ENCODE measurements around the gene CLEC20A.

CLEC20A gene

GRCh38 chr1:178491721-178492120 lies 5.0 kb downstream of the CLEC20A start:
- Histone ChIP-seq H3K36me3 (ENCODE audit: insufficient read depth, insufficient read length, low read length) (no peaks in the 10 kb centered on the region), H3K9ac (ENCODE audit: insufficient read length, low read depth) (no peak overlapping the region), H3K9me3 (ENCODE audit: insufficient read depth, low read length) (no peaks in the 10 kb centered on the region), H3K27me3 (ENCODE audit: insufficient read depth, insufficient read length) (no peaks in the 10 kb centered on the region), H3K4me1 (ENCODE audit: insufficient read depth, insufficient read length) (peaks cover 4% of the 10 kb centered on the region), H3K4me3 (ENCODE audit: insufficient read length, low read depth) (no peak overlapping the region)
- TF ChIP-seq ZNF274 (IDR thresholded peaks at IDR 0.05; ENCODE audit: low read depth, low read length), result no peak
- no peak for TF ChIP-seq SUZ12 (IDR thresholded peaks at IDR 0.05; ENCODE audit: extremely low read depth, insufficient read depth, insufficient read length)
- TF ChIP-seq YY1 (IDR thresholded peaks at IDR 0.05; ENCODE audit: insufficient read depth, insufficient read length), result no peak
- no peak for DNase-seq (ENCODE audit: low read depth, low spot score)

- Histone ChIP-seq H3K4me1 (ENCODE audit: insufficient read depth, insufficient read length) (peaks cover 4% of the 10 kb centered on the region), H3K4me3 (ENCODE audit: insufficient read length, low read depth) (no peak overlapping the region), H3K9me3 (ENCODE audit: insufficient read depth, low read length) (no peaks in the 10 kb centered on the region), H3K27me3 (ENCODE audit: insufficient read depth, insufficient read length) (no peaks in the 10 kb centered on the region), H3K9ac (ENCODE audit: insufficient read length, low read depth) (no peak overlapping the region), H3K36me3 (ENCODE audit: insufficient read depth, insufficient read length, low read length) (no peaks in the 10 kb centered on the region)
- DNase-seq (ENCODE audit: low read depth, low spot score), result no peak
- no peak for TF ChIP-seq YY1 (IDR thresholded peaks at IDR 0.05; ENCODE audit: insufficient read depth, insufficient read length)
- TF ChIP-seq ZNF274 (IDR thresholded peaks at IDR 0.05; ENCODE audit: low read depth, low read length), result no peak
- TF ChIP-seq SUZ12 (IDR thresholded peaks at IDR 0.05; ENCODE audit: extremely low read depth, insufficient read depth, insufficient read length), result no peak
Measured at GRCh38 chr1:178490967-178491366, 5.8 kb downstream of the CLEC20A start.

GRCh38 chr1:178490136-178490535 lies 6.6 kb downstream of the CLEC20A start:
- H3K4me1 ChIP-seq (ENCODE audit: insufficient read depth, insufficient read length), result peaks cover 4% of the 10 kb centered on the region
- H3K4me3 ChIP-seq (ENCODE audit: insufficient read length, low read depth), result no peak overlapping the region
- H3K9ac ChIP-seq (ENCODE audit: insufficient read length, low read depth), result no peak overlapping the region
- no peak for TF ChIP-seq SUZ12 (IDR thresholded peaks at IDR 0.05; ENCODE audit: extremely low read depth, insufficient read depth, insufficient read length)
- TF ChIP-seq YY1 (IDR thresholded peaks at IDR 0.05; ENCODE audit: insufficient read depth, insufficient read length), result no peak
- no peak for TF ChIP-seq ZNF274 (IDR thresholded peaks at IDR 0.05; ENCODE audit: low read depth, low read length)
- H3K9me3 ChIP-seq (ENCODE audit: insufficient read depth, low read length), result no peaks in the 10 kb centered on the region
- DNase-seq (ENCODE audit: low read depth, low spot score), result no peak
- no peaks in the 10 kb centered on the region for H3K36me3 ChIP-seq (ENCODE audit: insufficient read depth, insufficient read length, low read length)
- no peaks in the 10 kb centered on the region for H3K27me3 ChIP-seq (ENCODE audit: insufficient read depth, insufficient read length)

GRCh38 chr1:178489399-178489798 lies 7.4 kb downstream of the CLEC20A start:
- no peak for DNase-seq (ENCODE audit: low read depth, low spot score)
- H3K9ac ChIP-seq (ENCODE audit: insufficient read length, low read depth), result no peak overlapping the region
- no peak overlapping the region for H3K4me3 ChIP-seq (ENCODE audit: insufficient read length, low read depth)
- H3K27me3 ChIP-seq (ENCODE audit: insufficient read depth, insufficient read length), result no peaks in the 10 kb centered on the region
- H3K36me3 ChIP-seq (ENCODE audit: insufficient read depth, insufficient read length, low read length), result no peaks in the 10 kb centered on the region
- H3K9me3 ChIP-seq (ENCODE audit: insufficient read depth, low read length), result no peaks in the 10 kb centered on the region
- TF ChIP-seq SUZ12 (IDR thresholded peaks at IDR 0.05; ENCODE audit: extremely low read depth, insufficient read depth, insufficient read length) (no peak), YY1 (IDR thresholded peaks at IDR 0.05; ENCODE audit: insufficient read depth, insufficient read length) (no peak), ZNF274 (IDR thresholded peaks at IDR 0.05; ENCODE audit: low read depth, low read length) (no peak)
- H3K4me1 ChIP-seq (ENCODE audit: insufficient read depth, insufficient read length), result no peaks in the 10 kb centered on the region

DNA sequence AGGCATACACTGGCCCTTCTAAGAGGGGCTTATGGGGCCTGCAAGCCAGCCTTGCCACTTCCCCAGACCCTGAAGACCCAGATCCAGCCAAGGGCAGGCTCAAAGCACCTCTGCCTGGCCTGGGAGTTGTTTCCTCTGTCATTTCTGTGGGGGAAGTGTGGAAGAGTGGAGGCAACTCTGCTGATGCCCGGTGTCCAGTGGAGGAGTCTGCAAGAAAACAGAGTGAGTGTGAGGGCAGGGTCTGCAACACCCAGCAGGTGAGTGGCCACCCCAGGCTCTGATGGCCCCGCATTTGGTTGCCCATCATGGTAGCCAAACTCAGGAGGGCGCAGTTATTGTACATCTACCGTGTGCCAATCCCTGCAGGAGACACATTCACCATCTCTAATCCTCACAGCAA lies 8.4 kb downstream of the CLEC20A start:
- DNase-seq (ENCODE audit: low read depth, low spot score), result no peak
- Histone ChIP-seq H3K27me3 (ENCODE audit: insufficient read depth, insufficient read length) (no peaks in the 10 kb centered on the region), H3K4me3 (ENCODE audit: insufficient read length, low read depth) (no peak overlapping the region), H3K4me1 (ENCODE audit: insufficient read depth, insufficient read length) (no peaks in the 10 kb centered on the region), H3K9me3 (ENCODE audit: insufficient read depth, low read length) (no peaks in the 10 kb centered on the region), H3K36me3 (ENCODE audit: insufficient read depth, insufficient read length, low read length) (no peaks in the 10 kb centered on the region), H3K9ac (ENCODE audit: insufficient read length, low read depth) (no peak overlapping the region)
- TF ChIP-seq YY1 (IDR thresholded peaks at IDR 0.05; ENCODE audit: insufficient read depth, insufficient read length), result no peak

- Histone ChIP-seq H3K9me3 (ENCODE audit: insufficient read depth, low read length) (no peaks in the 10 kb centered on the region), H3K4me1 (ENCODE audit: insufficient read depth, insufficient read length) (no peaks in the 10 kb centered on the region), H3K36me3 (ENCODE audit: insufficient read depth, insufficient read length, low read length) (no peaks in the 10 kb centered on the region), H3K27me3 (ENCODE audit: insufficient read depth, insufficient read length) (no peaks in the 10 kb centered on the region), H3K4me3 (ENCODE audit: insufficient read length, low read depth) (no peak overlapping the region), H3K9ac (ENCODE audit: insufficient read length, low read depth) (no peak overlapping the region)
- TF ChIP-seq SUZ12 (IDR thresholded peaks at IDR 0.05; ENCODE audit: extremely low read depth, insufficient read depth, insufficient read length) (no peak), YY1 (IDR thresholded peaks at IDR 0.05; ENCODE audit: insufficient read depth, insufficient read length) (no peak), ZNF274 (IDR thresholded peaks at IDR 0.05; ENCODE audit: low read depth, low read length) (no peak)
- DNase-seq (ENCODE audit: low read depth, low spot score), result no peak
Measured at GRCh38 chr1:178487070-178487615, 9.6 kb downstream of the CLEC20A start.

GRCh38 chr1:178486100-178487069 lies 10.4 kb downstream of the CLEC20A start:
- no peak for TF ChIP-seq YY1 (IDR thresholded peaks at IDR 0.05; ENCODE audit: insufficient read depth, insufficient read length)
- no peak for TF ChIP-seq ZNF274 (IDR thresholded peaks at IDR 0.05; ENCODE audit: low read depth, low read length)
- TF ChIP-seq SUZ12 (IDR thresholded peaks at IDR 0.05; ENCODE audit: extremely low read depth, insufficient read depth, insufficient read length), result no peak
- H3K36me3 ChIP-seq (ENCODE audit: insufficient read depth, insufficient read length, low read length), result no peaks in the 10 kb centered on the region

More at GRCh38 chr1:178486100-178487069, 10.4 kb downstream of the CLEC20A start:
- no peak for DNase-seq (ENCODE audit: low read depth, low spot score)
- Histone ChIP-seq H3K9ac (ENCODE audit: insufficient read length, low read depth) (no peak overlapping the region), H3K27me3 (ENCODE audit: insufficient read depth, insufficient read length) (no peaks in the 10 kb centered on the region), H3K4me3 (ENCODE audit: insufficient read length, low read depth) (no peak overlapping the region), H3K4me1 (ENCODE audit: insufficient read depth, insufficient read length) (no peaks in the 10 kb centered on the region), H3K9me3 (ENCODE audit: insufficient read depth, low read length) (no peaks in the 10 kb centered on the region)

Measured in NT2/D1 (cell line).